ENCODE results near the gene MRC2.
"Not testable (repeated sequence)": the region's sequence is repeated elsewhere in the genome, so short reads cannot be mapped to it uniquely, and the experiment has no call there.

The MRC2 gene

GRCh38 chr17:62696256-62696655, 68.8 kb downstream of the MRC2 start:
- Histone ChIP-seq H3K27me3 (no peaks in the 10 kb centered on the region; the same call in 1 of the 2 replicates), H3K9me3 (no peaks in the 10 kb centered on the region), H3K4me1 (no peaks in the 10 kb centered on the region)

GRCh38 chr17:62696726-62697490, 69.4 kb downstream of the MRC2 start:
- Histone ChIP-seq H3K36me3 (no peaks in the 10 kb centered on the region), H3K9me3 (no peaks in the 10 kb centered on the region), H3K4me1 (no peaks in the 10 kb centered on the region), H3K27me3 (no peaks in the 10 kb centered on the region; the same call in 1 of the 2 replicates), H3K4me3 (ENCODE audit: low read depth, low read length) (no peak overlapping the region)
- DNase-seq, result no peak
- TF ChIP-seq CTCF (IDR thresholded peaks at IDR 0.05; ENCODE audit: low read depth, low read length), result no peak

More at GRCh38 chr17:62696256-62696655, 68.8 kb downstream of the MRC2 start:
- no peak for DNase-seq
- no peak for TF ChIP-seq CTCF (IDR thresholded peaks at IDR 0.05; ENCODE audit: low read depth, low read length)
- H3K4me3 ChIP-seq (ENCODE audit: low read depth, low read length), result no peak overlapping the region
- no peaks in the 10 kb centered on the region for H3K36me3 ChIP-seq

GRCh38 chr17:62698459-62698858, 71.0 kb downstream of the MRC2 start:
- H3K36me3 ChIP-seq; H3K9me3 ChIP-seq; DNase-seq; H3K4me1 ChIP-seq; H3K4me3 ChIP-seq (ENCODE audit: low read depth, low read length); H3K27me3 ChIP-seq: not testable (repeated sequence)

- no peak overlapping the region for H3K4me3 ChIP-seq (ENCODE audit: low read depth, low read length)
- no peak for TF ChIP-seq CTCF (IDR thresholded peaks at IDR 0.05; ENCODE audit: low read depth, low read length)
- H3K27me3 ChIP-seq, result no peaks in the 10 kb centered on the region; the same call in 1 of the 2 replicates
These were observed 73.7 kb downstream of the MRC2 start for GRCh38 chr17:62700964-62701705.

GRCh38 chr17:62701706-62702085, 74.2 kb downstream of the MRC2 start:
- H3K4me3 ChIP-seq (ENCODE audit: low read depth, low read length), result no peak overlapping the region
- H3K27me3 ChIP-seq, result no peaks in the 10 kb centered on the region; the same call in 1 of the 2 replicates
- H3K36me3 ChIP-seq, result no peaks in the 10 kb centered on the region
- H3K9me3 ChIP-seq, result no peaks in the 10 kb centered on the region
- TF ChIP-seq CTCF (IDR thresholded peaks at IDR 0.05; ENCODE audit: low read depth, low read length), result no peak
- no peak for DNase-seq
- H3K4me1 ChIP-seq, result peaks cover 5% of the 10 kb centered on the region

More at GRCh38 chr17:62700964-62701705, 73.7 kb downstream of the MRC2 start:
- Histone ChIP-seq H3K36me3 (no peaks in the 10 kb centered on the region), H3K4me1 (peaks cover 5% of the 10 kb centered on the region), H3K9me3 (no peaks in the 10 kb centered on the region)
- no peak for DNase-seq

GRCh38 chr17:62702746-62703260, 75.3 kb downstream of the MRC2 start:
- Histone ChIP-seq H3K36me3 (no peaks in the 10 kb centered on the region), H3K4me1 (peaks cover 5% of the 10 kb centered on the region), H3K4me3 (ENCODE audit: low read depth, low read length) (no peak overlapping the region), H3K9me3 (no peaks in the 10 kb centered on the region), H3K27me3 (no peaks in the 10 kb centered on the region; the same call in 1 of the 2 replicates)
- no peak for TF ChIP-seq CTCF (IDR thresholded peaks at IDR 0.05; ENCODE audit: low read depth, low read length)
- DNase-seq, result no peak

Data from BE2C (cell line).